Keratinocyte (primary cell): ENCODE results near the gene FNDC3A. TPM values are rescaled to one million over a fixed set of nuclear protein-coding genes. Genes with fewer than 3 reads are reported as not detected.

Experiments used
- DNase-seq: peaks from one replicate; pipeline ENCODE4 v3.0.0-alpha.2; 2011; ENCODE audit warnings: low read depth, missing footprints, low spot score
- FAIRE-seq: peaks from 2 replicates; lab custom pipeline; 2011; peaks lifted over from hg19 to GRCh38; lab: Jason Lieb, UNC
- H2AFZ ChIP-seq: 2 replicates; pipeline ENCODE4 v1.6.0; 2012; ENCODE audit warnings: low read length, control low read depth, inconsistent platforms; ENCODE audit not compliant: control insufficient read depth
- H3K27ac ChIP-seq: 2 replicates; pipeline ENCODE4 v1.5.1; 2011; ENCODE audit warnings: low read length; ENCODE audit not compliant: control insufficient read depth, insufficient read depth
- H3K27me3 ChIP-seq: 3 replicates; pipeline ENCODE4 v1.6.0; 2011; ENCODE audit warnings: low read length; ENCODE audit not compliant: control insufficient read depth, insufficient read depth; ENCODE audit errors: extremely low read depth
- H3K36me3 ChIP-seq, 2 experiments: 2 replicates in 1 of 2; 3 replicates in 1 of 2; pipeline ENCODE4 v1.5.1; 2011; ENCODE audit warnings: low read length in 2 of 2, mild to moderate bottlenecking in 1 of 2; ENCODE audit not compliant: control insufficient read depth in 2 of 2, insufficient read depth in 2 of 2; ENCODE audit errors: extremely low read depth in 1 of 2
- H3K4me1 ChIP-seq: 3 replicates; pipeline ENCODE4 v1.5.1; 2011; ENCODE audit warnings: low read length; ENCODE audit not compliant: control insufficient read depth, insufficient read depth; ENCODE audit errors: extremely low read depth
- H3K4me2 ChIP-seq: 3 replicates; pipeline ENCODE4 v1.6.0; 2011; ENCODE audit warnings: low read depth, low read length; ENCODE audit not compliant: control insufficient read depth, insufficient read depth; ENCODE audit errors: extremely low read depth
- H3K4me3 ChIP-seq, 3 experiments: fragments of 200-600 bp in 1 of 3; sonication (generic) in 1 of 3; 2 replicates in 2 of 3; 3 replicates in 1 of 3; pipeline ENCODE4 v1.5.1; 2011 to 2016; ENCODE audit warnings: low read length in 3 of 3, mild to moderate bottlenecking in 3 of 3, control low read depth in 2 of 3, inconsistent platforms in 1 of 3, low read depth in 1 of 3, mixed read lengths in 1 of 3, mixed run types in 1 of 3, moderate library complexity in 1 of 3; ENCODE audit not compliant: control insufficient read depth in 2 of 3, insufficient read depth in 2 of 3; ENCODE audit errors: extremely low read depth in 1 of 3
- H3K79me2 ChIP-seq: 2 replicates; pipeline ENCODE4 v1.6.0; 2012; ENCODE audit warnings: low read length; ENCODE audit not compliant: control insufficient read depth, insufficient read depth
- H3K9ac ChIP-seq: 3 replicates; pipeline ENCODE4 v1.6.0; 2011; ENCODE audit warnings: low read length; ENCODE audit not compliant: control insufficient read depth, insufficient read depth; ENCODE audit errors: extremely low read depth
- H3K9me1 ChIP-seq: 3 replicates; pipeline ENCODE4 v1.6.0; 2011; ENCODE audit warnings: low read length; ENCODE audit not compliant: control insufficient read depth, insufficient read depth; ENCODE audit errors: extremely low read depth
- H3K9me3 ChIP-seq: 2 replicates; pipeline ENCODE4 v1.5.1; 2012; ENCODE audit warnings: low read depth, low read length; ENCODE audit not compliant: control insufficient read depth
- H4K20me1 ChIP-seq: 3 replicates; pipeline ENCODE4 v1.6.0; 2011; ENCODE audit warnings: low read length; ENCODE audit not compliant: control insufficient read depth, insufficient read depth; ENCODE audit errors: extremely low read depth
- EZH2 ChIP-seq: IDR thresholded peaks from one replicate; pipeline ENCODE4 v1.6.1; 2012; ENCODE audit warnings: inconsistent platforms, mild to moderate bottlenecking, low read length, moderate library complexity
- dilution Hi-C: fragments of 300-500 bp; cut with MboI; formaldehyde crosslinking; loops from one replicate; pipeline ENCODE4 v1.7.0; 2020; ENCODE audit warnings: low sequenced_read_pairs; ENCODE audit not compliant: extremely low pct_ligation_motif_present
- polyA plus RNA-seq, 5 experiments: library from polyadenylated mRNA; depleted of rRNA in 3 of 5; stranded (reverse) in 3 of 5; stranded (forward) in 1 of 5; unstranded in 1 of 5; fragments of >200 nt; gene quantifications; 1 replicate in 1 of 5; 2 replicates in 3 of 5; 3 replicates in 1 of 5; pipeline versions ENCODE4 v1.2.1 to v1.2.3, GENCODE V29; 2011 to 2012; ENCODE audit warnings: missing spikeins in 2 of 5, low read depth in 1 of 5, low replicate concordance in 1 of 5
- TF ChIP-seq, protein P1 (sequence below), 3 experiments: IDR thresholded peaks in 1 of 3; conservative IDR thresholded peaks in 1 of 3; optimal IDR thresholded peaks in 1 of 3; 2 replicates in 2 of 3; 3 replicates in 1 of 3; pipeline versions ENCODE3 to v1.5.1; 2011; ENCODE audit warnings: low read length in 3 of 3, mild to moderate bottlenecking in 3 of 3, moderate library complexity in 2 of 3, control low read depth in 1 of 3, inconsistent platforms in 1 of 3; ENCODE audit not compliant: insufficient read depth in 2 of 3; ENCODE audit errors: extremely low read depth in 1 of 3

Gene FNDC3A
- polyA plus RNA-seq, 1 donor (not counting 4 experiments of a cell fraction or from before 2014, with no cell fraction given), result 28.4 TPM

DNA sequence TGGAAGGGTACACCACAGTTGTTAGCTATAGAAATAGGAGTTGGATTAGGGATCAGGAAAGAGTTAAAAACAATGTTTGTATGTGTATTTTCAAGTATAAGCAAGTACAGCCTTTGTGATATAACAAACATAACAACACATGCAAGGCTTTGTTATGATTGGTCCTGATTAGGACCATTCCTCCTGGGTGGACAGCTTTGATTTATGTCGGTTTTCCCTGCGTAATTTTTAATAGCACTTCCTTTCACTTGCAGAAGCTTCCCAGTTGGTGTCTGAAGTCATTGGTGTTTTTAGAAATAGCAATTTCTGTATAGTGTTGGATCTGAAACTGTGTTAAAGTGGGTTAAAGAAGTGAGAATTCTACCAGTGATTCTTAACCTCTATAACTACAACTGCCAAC is 10.0 kb downstream of the FNDC3A start:
- dilution Hi-C loops, result no loop called here
- no peak overlapping the region for H2AFZ ChIP-seq

DNA sequence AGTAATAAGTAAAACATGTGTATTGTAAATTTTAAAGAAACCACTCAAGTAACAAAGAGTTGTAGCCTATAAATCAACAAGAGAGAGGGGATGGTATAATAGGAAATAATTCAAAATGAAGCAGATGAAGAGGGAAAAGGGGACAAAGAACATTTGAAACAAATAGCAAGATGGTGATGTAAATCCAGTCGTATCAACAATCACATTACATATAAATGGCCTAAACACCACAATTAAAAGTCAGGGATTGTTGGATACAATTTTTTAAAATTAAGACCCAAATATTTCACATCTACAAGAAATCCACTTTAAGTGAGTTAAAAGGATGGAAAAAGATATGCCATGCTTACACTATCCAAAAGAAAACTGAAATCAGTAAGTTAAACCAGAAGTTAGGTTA is 15.2 kb downstream of the FNDC3A start:
- no peak for DNase-seq
- Histone ChIP-seq H3K27me3 (no peaks in the 10 kb centered on the region), H3K4me1 (no peaks in the 10 kb centered on the region), H3K4me3 (no peak overlapping the region), H3K36me3 (no peaks in the 10 kb centered on the region), H3K9me1 (no peaks in the 10 kb centered on the region), H3K79me2 (peaks cover 2% of the 10 kb centered on the region), H3K9me3 (no peaks in the 10 kb centered on the region), H2AFZ (no peak overlapping the region), H3K27ac (no peak overlapping the region), H3K4me2 (no peak overlapping the region), H4K20me1 (no peaks in the 10 kb centered on the region), H3K9ac (no peak overlapping the region)
- TF ChIP-seq, protein P1, sequence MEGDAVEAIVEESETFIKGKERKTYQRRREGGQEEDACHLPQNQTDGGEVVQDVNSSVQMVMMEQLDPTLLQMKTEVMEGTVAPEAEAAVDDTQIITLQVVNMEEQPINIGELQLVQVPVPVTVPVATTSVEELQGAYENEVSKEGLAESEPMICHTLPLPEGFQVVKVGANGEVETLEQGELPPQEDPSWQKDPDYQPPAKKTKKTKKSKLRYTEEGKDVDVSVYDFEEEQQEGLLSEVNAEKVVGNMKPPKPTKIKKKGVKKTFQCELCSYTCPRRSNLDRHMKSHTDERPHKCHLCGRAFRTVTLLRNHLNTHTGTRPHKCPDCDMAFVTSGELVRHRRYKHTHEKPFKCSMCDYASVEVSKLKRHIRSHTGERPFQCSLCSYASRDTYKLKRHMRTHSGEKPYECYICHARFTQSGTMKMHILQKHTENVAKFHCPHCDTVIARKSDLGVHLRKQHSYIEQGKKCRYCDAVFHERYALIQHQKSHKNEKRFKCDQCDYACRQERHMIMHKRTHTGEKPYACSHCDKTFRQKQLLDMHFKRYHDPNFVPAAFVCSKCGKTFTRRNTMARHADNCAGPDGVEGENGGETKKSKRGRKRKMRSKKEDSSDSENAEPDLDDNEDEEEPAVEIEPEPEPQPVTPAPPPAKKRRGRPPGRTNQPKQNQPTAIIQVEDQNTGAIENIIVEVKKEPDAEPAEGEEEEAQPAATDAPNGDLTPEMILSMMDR (optimal IDR thresholded peaks at IDR 0.05 in 1 of 3, IDR thresholded peaks at IDR 0.05 in 1 of 3, conservative IDR thresholded peaks at IDR 0.05 in 1 of 3; ENCODE audit: extremely low read depth in 1 of 3, insufficient read depth in 2 of 3, low read length in 3 of 3), result no peak
- TF ChIP-seq EZH2, result no peak
- FAIRE-seq, result no peak
- dilution Hi-C loops, result no loop called here

More for the DNA sequence above, 10.0 kb downstream of the FNDC3A start:
- Histone ChIP-seq H3K79me2 (peaks cover 15% of the 10 kb centered on the region), H3K27me3 (no peaks in the 10 kb centered on the region), H3K36me3 (no peaks in the 10 kb centered on the region), H3K4me3 (no peak overlapping the region), H3K4me1 (no peaks in the 10 kb centered on the region), H3K9me3 (no peaks in the 10 kb centered on the region), H3K9ac (no peak overlapping the region), H3K4me2 (no peak overlapping the region), H3K27ac (no peak overlapping the region), H3K9me1 (no peaks in the 10 kb centered on the region), H4K20me1 (no peaks in the 10 kb centered on the region)
- TF ChIP-seq EZH2, result no peak
- TF ChIP-seq, protein P1 (optimal IDR thresholded peaks at IDR 0.05 in 1 of 3, IDR thresholded peaks at IDR 0.05 in 1 of 3, conservative IDR thresholded peaks at IDR 0.05 in 1 of 3; ENCODE audit: extremely low read depth in 1 of 3, insufficient read depth in 2 of 3, low read length in 3 of 3), result no peak
- FAIRE-seq, result no peak
- no peak for DNase-seq
